Colonic mucosa (tissue), 4 donors: ENCODE results near the gene OPCML. TPM values are rescaled to one million over a fixed set of nuclear protein-coding genes. Genes with fewer than 3 reads are reported as not detected.

Experiments used
- DNase-seq: peaks from one replicate; pipeline ENCODE4 v3.0.0-alpha.2; 2020
- H3K27ac ChIP-seq: fragments of 200-600 bp; one replicate; pipeline ENCODE4 v1.8.0; 2021
- H3K27me3 ChIP-seq: fragments of 200-600 bp; one replicate; pipeline ENCODE4 v1.8.0; 2021
- H3K36me3 ChIP-seq: fragments of 200-600 bp; one replicate; pipeline ENCODE4 v1.8.0; 2021
- H3K4me1 ChIP-seq: fragments of 200-600 bp; one replicate; pipeline ENCODE4 v1.8.0; 2021; ENCODE audit warnings: mild to moderate bottlenecking
- H3K4me3 ChIP-seq: fragments of 200-600 bp; one replicate; pipeline ENCODE4 v1.8.0; 2021
- H3K9ac ChIP-seq, 2 donors: one replicate each; pipeline ENCODE4 v1.7.0; 2013; ENCODE audit warnings: control low read depth in 2 of 2, low read depth in 2 of 2, low read length in 2 of 2
- H3K9me3 ChIP-seq: fragments of 200-600 bp; one replicate; pipeline ENCODE4 v1.8.0; 2021
- CTCF ChIP-seq: fragments of 200-600 bp; IDR thresholded peaks from one replicate; pipeline ENCODE4 v1.8.0; 2022; ENCODE audit warnings: antibody characterized with exemption, mild to moderate bottlenecking
- intact Hi-C: fragments of 100-400 bp; cut with DNase I; formaldehyde crosslinking; loops from one replicate; pipeline ENCODE4 v1.14.1; 2022
- total RNA-seq, 2 donors: library from RNA; stranded (reverse); fragmentation: NEBNext Ultra II Directional in 1 of 2; extraction: Animal tissue kit (Norgen Biotek cat#: 25700) in 1 of 2; gene quantifications; one replicate each; pipeline ENCODE4 v1.2.1, GENCODE V29; 2021
- donor health status: healthy.
- donor health status: DM: no; HTN: no; CAD: no.
- donor health status: DM: no; HTN: no; CAD: no.

Gene OPCML
- total RNA-seq, 2 donors from 2014 or later = 0.08 TPM; not detected in 1

DNA sequence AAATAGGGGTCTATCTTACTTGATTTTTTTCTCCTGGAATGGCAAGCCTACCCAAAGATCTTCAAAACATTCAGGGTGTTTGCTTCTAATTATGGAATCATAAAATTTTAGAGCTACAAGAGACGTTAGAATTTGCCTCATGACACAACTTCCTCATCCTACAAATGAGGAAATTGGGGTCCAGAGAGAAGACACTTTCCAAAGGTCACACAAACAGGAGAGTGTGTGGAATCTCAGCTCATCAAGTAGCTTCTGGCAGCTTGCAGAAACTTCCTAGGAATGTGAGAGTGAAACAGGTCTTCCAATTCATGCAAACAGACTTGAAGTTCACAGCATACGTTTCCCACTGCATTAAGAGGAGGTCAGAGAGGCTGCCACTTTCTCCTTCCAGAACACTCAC lies 976.0 kb downstream of the OPCML start:
- Histone ChIP-seq H3K9ac (no peak overlapping the region), H3K9me3 (no peaks in the 10 kb centered on the region), H3K36me3 (no peaks in the 10 kb centered on the region), H3K27me3 (no peaks in the 10 kb centered on the region), H3K4me3 (no peak overlapping the region), H3K4me1 (no peaks in the 10 kb centered on the region), H3K27ac (no peak overlapping the region)
- intact Hi-C loops = no loop called here
- TF ChIP-seq CTCF = no peak
- DNase-seq = no peak

DNA sequence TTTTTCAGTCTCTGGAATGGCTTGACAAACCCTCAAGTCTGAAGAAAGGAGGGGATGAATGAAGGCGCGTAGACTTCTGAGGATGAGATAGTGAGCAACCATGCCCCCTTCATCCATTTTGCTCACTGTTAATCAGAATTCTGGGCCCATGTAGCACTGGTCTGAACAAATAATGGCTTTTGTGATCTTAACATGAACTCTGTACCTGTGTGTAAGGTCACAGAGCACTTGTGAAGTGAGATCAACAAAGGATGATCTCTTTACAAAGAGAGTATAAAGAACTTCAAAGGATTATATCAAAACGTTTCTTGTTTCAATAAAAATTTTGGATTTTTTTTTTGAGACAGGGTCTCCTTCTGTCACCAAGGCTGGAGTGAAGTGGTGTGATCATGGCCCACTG lies 976.7 kb downstream of the OPCML start:
- no peak for DNase-seq
- no peak for TF ChIP-seq CTCF
- no peaks in the 10 kb centered on the region for H3K9me3 ChIP-seq

GRCh38 chr11:132551016-132551415 lies 981.3 kb downstream of the OPCML start:
- no peaks in the 10 kb centered on the region for H3K27me3 ChIP-seq
- no peaks in the 10 kb centered on the region for H3K9me3 ChIP-seq
- DNase-seq = no peak
- no peak overlapping the region for H3K4me3 ChIP-seq
- H3K27ac ChIP-seq = no peak overlapping the region
- no peaks in the 10 kb centered on the region for H3K4me1 ChIP-seq
- no peaks in the 10 kb centered on the region for H3K36me3 ChIP-seq
- TF ChIP-seq CTCF = no peak
- no peak overlapping the region for H3K9ac ChIP-seq
- intact Hi-C loops = no loop called here

More for the DNA sequence above, 976.7 kb downstream of the OPCML start:
- H3K27ac ChIP-seq = no peak overlapping the region
- intact Hi-C loops = no loop called here
- H3K9ac ChIP-seq = no peak overlapping the region
- no peaks in the 10 kb centered on the region for H3K4me1 ChIP-seq
- no peaks in the 10 kb centered on the region for H3K27me3 ChIP-seq
- H3K36me3 ChIP-seq = no peaks in the 10 kb centered on the region
- no peak overlapping the region for H3K4me3 ChIP-seq

DNA sequence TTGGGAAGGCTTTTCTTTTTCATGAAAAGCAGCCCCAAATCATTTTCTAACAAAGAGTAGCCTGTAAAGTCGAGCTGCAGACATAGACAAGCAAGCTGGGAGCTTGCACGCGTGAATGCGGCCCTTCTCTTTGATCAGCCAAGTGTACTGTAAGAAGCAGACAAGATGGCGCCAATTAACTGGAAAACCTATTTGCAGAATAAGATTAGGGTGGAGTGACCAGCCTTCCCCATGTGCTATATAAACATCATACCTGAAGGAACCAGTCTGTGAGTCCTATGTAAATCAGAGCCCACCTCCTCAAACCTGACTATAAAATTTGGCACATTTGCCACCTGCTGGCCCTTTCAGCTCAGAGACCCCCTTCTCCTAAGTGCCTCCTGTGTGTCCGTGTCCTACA lies 982.7 kb downstream of the OPCML start:
- no peak for DNase-seq
- no peak for TF ChIP-seq CTCF
- intact Hi-C loops = no loop called here
- Histone ChIP-seq H3K36me3 (no peaks in the 10 kb centered on the region), H3K27me3 (no peaks in the 10 kb centered on the region), H3K4me3 (no peak overlapping the region), H3K9me3 (no peaks in the 10 kb centered on the region), H3K4me1 (no peaks in the 10 kb centered on the region), H3K27ac (no peak overlapping the region), H3K9ac (no peak overlapping the region)

- TF ChIP-seq CTCF = no peak
- no peaks in the 10 kb centered on the region for H3K4me1 ChIP-seq
- H3K4me3 ChIP-seq = no peak overlapping the region
- no peak overlapping the region for H3K9ac ChIP-seq
- H3K36me3 ChIP-seq = no peaks in the 10 kb centered on the region
- intact Hi-C loops = no loop called here
- no peak overlapping the region for H3K27ac ChIP-seq
- H3K9me3 ChIP-seq = no peaks in the 10 kb centered on the region
- no peaks in the 10 kb centered on the region for H3K27me3 ChIP-seq
- no peak for DNase-seq
Measured at GRCh38 chr11:132549001-132549400, 983.3 kb downstream of the OPCML start.

- no peak overlapping the region for H3K4me3 ChIP-seq
- DNase-seq = no peak
- H3K9ac ChIP-seq = no peak overlapping the region
- intact Hi-C loops = no loop called here
- no peaks in the 10 kb centered on the region for H3K27me3 ChIP-seq
- H3K27ac ChIP-seq = no peak overlapping the region
- no peaks in the 10 kb centered on the region for H3K9me3 ChIP-seq
- H3K4me1 ChIP-seq = no peaks in the 10 kb centered on the region
- TF ChIP-seq CTCF = no peak
- H3K36me3 ChIP-seq = no peaks in the 10 kb centered on the region
Measured at GRCh38 chr11:132544007-132544406, 988.3 kb downstream of the OPCML start.
